H9 (cell line): ENCODE results near the gene TANGO6. TPM values are rescaled to one million over a fixed set of nuclear protein-coding genes. Genes with fewer than 3 reads are reported as not detected.

Experiments used
- DNase-seq: peaks from one replicate; pipeline ENCODE4 v3.0.0-alpha.2; 2017
- H2AFZ ChIP-seq: one replicate; pipeline ENCODE4 v1.6.1; 2013; ENCODE audit warnings: mild to moderate bottlenecking, low read length, control low read depth, moderate library complexity
- H2AK5ac ChIP-seq: 2 replicates; pipeline ENCODE4 v1.6.1; 2013; ENCODE audit warnings: low read length, control low read depth, mixed read lengths; ENCODE audit not compliant: insufficient read length
- H2BK120ac ChIP-seq: one replicate; pipeline ENCODE4 v1.6.1; 2013; ENCODE audit warnings: low read depth, mild to moderate bottlenecking, low read length, control low read depth, inconsistent platforms; ENCODE audit not compliant: poor library complexity, severe bottlenecking
- H2BK12ac ChIP-seq: 2 replicates; pipeline ENCODE4 v1.6.1; 2013; ENCODE audit warnings: low read length, control low read depth, mixed read lengths, low read depth; ENCODE audit not compliant: insufficient read length
- H2BK15ac ChIP-seq: 2 replicates; pipeline ENCODE4 v1.6.1; 2013; ENCODE audit warnings: low read depth, low read length, control low read depth
- H2BK20ac ChIP-seq: one replicate; pipeline ENCODE4 v1.6.1; 2013; ENCODE audit warnings: low read depth, mild to moderate bottlenecking, low read length, control low read depth, inconsistent platforms; ENCODE audit not compliant: poor library complexity, severe bottlenecking
- H2BK5ac ChIP-seq: 2 replicates; pipeline ENCODE4 v1.6.1; 2013; ENCODE audit warnings: low read length, control low read depth, mixed read lengths; ENCODE audit not compliant: insufficient read length
- H3K14ac ChIP-seq: 2 replicates; pipeline ENCODE4 v1.6.1; 2013; ENCODE audit warnings: low read length, control low read depth; ENCODE audit not compliant: insufficient read depth
- H3K18ac ChIP-seq: 2 replicates; pipeline ENCODE4 v1.6.1; 2013; ENCODE audit warnings: low read depth, mild to moderate bottlenecking, mixed read lengths, low read length, control low read depth; ENCODE audit not compliant: insufficient read length
- H3K23ac ChIP-seq: 2 replicates; pipeline ENCODE4 v1.6.1; 2013; ENCODE audit warnings: low read length, control low read depth, mixed read lengths, low read depth; ENCODE audit not compliant: insufficient read length
- H3K23me2 ChIP-seq: 2 replicates; pipeline ENCODE4 v1.6.1; 2013; ENCODE audit warnings: low read depth, mild to moderate bottlenecking, mixed read lengths, low read length, control low read depth; ENCODE audit not compliant: insufficient read length, poor library complexity, severe bottlenecking
- H3K27ac ChIP-seq: 2 replicates; pipeline ENCODE4 v1.5.1; 2013; ENCODE audit warnings: low read length, control low read depth, mixed read lengths, low read depth; ENCODE audit not compliant: insufficient read length
- H3K27me3 ChIP-seq: 2 replicates; pipeline ENCODE4 v1.6.1; 2013; ENCODE audit warnings: low read length, control low read depth, inconsistent platforms; ENCODE audit not compliant: insufficient read depth
- H3K4ac ChIP-seq: 2 replicates; pipeline ENCODE4 v1.6.1; 2013; ENCODE audit warnings: low read depth, mild to moderate bottlenecking, control low read depth, inconsistent platforms, low read length, moderate library complexity
- H3K4me1 ChIP-seq: 2 replicates; pipeline ENCODE4 v1.6.1; 2013; ENCODE audit warnings: low read length, control low read depth, inconsistent platforms; ENCODE audit not compliant: insufficient read depth
- H3K4me2 ChIP-seq: 2 replicates; pipeline ENCODE4 v1.6.1; 2013; ENCODE audit warnings: low read length, control low read depth, mixed read lengths; ENCODE audit not compliant: insufficient read length, insufficient read depth
- H3K56ac ChIP-seq: 2 replicates; pipeline ENCODE4 v1.6.1; 2013; ENCODE audit warnings: low read depth, mild to moderate bottlenecking, mixed read lengths, low read length, control low read depth; ENCODE audit not compliant: insufficient read length
- H3K79me1 ChIP-seq: 2 replicates; pipeline ENCODE4 v1.6.1; 2013; ENCODE audit warnings: low read depth, mild to moderate bottlenecking, moderate library complexity, low read length, control low read depth, inconsistent platforms; ENCODE audit not compliant: insufficient read depth, poor library complexity, severe bottlenecking
- H3K79me2 ChIP-seq: 2 replicates; pipeline ENCODE4 v1.6.1; 2013; ENCODE audit warnings: low read length, control low read depth, inconsistent platforms; ENCODE audit not compliant: insufficient read depth
- H3K9ac ChIP-seq: 2 replicates; pipeline ENCODE4 v1.6.1; 2013; ENCODE audit warnings: low read length, control low read depth, mixed read lengths; ENCODE audit not compliant: insufficient read length; ENCODE audit errors: extremely low read depth
- H3K9me3 ChIP-seq: one replicate; pipeline ENCODE4 v1.6.1; 2013; ENCODE audit warnings: low read depth, low read length, inconsistent platforms; ENCODE audit not compliant: control insufficient read depth
- H3T11ph ChIP-seq: one replicate; pipeline ENCODE4 v1.6.1; 2013; ENCODE audit warnings: mild to moderate bottlenecking, low read length, control low read depth, inconsistent platforms
- H4K20me1 ChIP-seq: one replicate; pipeline ENCODE4 v1.6.1; 2013; ENCODE audit not compliant: control insufficient read depth, insufficient read length, insufficient read depth
- H4K5ac ChIP-seq: 2 replicates; pipeline ENCODE4 v1.6.1; 2013; ENCODE audit warnings: low read depth, mild to moderate bottlenecking, mixed read lengths, low read length, control low read depth; ENCODE audit not compliant: insufficient read length
- H4K8ac ChIP-seq: replicated peaks from 2 replicates; pipeline ENCODE4 v1.6.1; 2013; ENCODE audit warnings: low read length, control low read depth, mixed read lengths, low read depth; ENCODE audit not compliant: insufficient read length
- H4K91ac ChIP-seq: 2 replicates; pipeline ENCODE4 v1.6.1; 2013; ENCODE audit warnings: low read depth, mild to moderate bottlenecking, moderate library complexity, mixed read lengths, low read length, control low read depth; ENCODE audit not compliant: insufficient read length
- H3K27ac Mint-ChIP-seq, 3 experiments: 2 replicates in 2 of 3; 3 replicates in 1 of 3; pipeline ENCODE4 v1.8.0; 2020 to 2021; ENCODE audit warnings: mixed read lengths in 3 of 3, mild to moderate bottlenecking in 1 of 3, moderate library complexity in 1 of 3
- H3K27me3 Mint-ChIP-seq: 2 replicates; pipeline ENCODE4 v1.8.0; 2021; ENCODE audit warnings: low read depth, mild to moderate bottlenecking, moderate library complexity, mixed read lengths
- H3K36me3 Mint-ChIP-seq, 3 experiments: 2 replicates in 2 of 3; 3 replicates in 1 of 3; pipeline ENCODE4 v1.8.0; 2020 to 2021; ENCODE audit warnings: low read depth in 3 of 3, mixed read lengths in 3 of 3; ENCODE audit not compliant: insufficient read depth in 1 of 3
- H3K4me1 Mint-ChIP-seq, 2 experiments: 2 replicates each; pipeline ENCODE4 v1.8.0; 2020; ENCODE audit warnings: mixed read lengths in 2 of 2
- H3K4me3 Mint-ChIP-seq, 2 experiments: 2 replicates in 1 of 2; 3 replicates in 1 of 2; pipeline ENCODE4 v1.8.0; 2020 to 2021; ENCODE audit warnings: mild to moderate bottlenecking in 2 of 2, mixed read lengths in 2 of 2, moderate library complexity in 1 of 2
- H3K9me3 Mint-ChIP-seq, 2 experiments: 2 replicates in 1 of 2; 3 replicates in 1 of 2; pipeline ENCODE4 v1.8.0; 2020; ENCODE audit warnings: mild to moderate bottlenecking in 2 of 2, mixed read lengths in 2 of 2, moderate library complexity in 1 of 2
- WGBS: extraction: QIAGEN DNeasy Blood & Tissue Kit; methylation state at CpG from one replicate; pipeline ENCODE4 v1.1.7; 2013; ENCODE audit warnings: missing lambda C conversion rate, low lambda C conversion rate, mixed read lengths; ENCODE audit not compliant: insufficient read length; ENCODE audit errors: extremely low coverage; 5-methylcytosine and 5-hydroxymethylcytosine counted together
- total RNA-seq: library from RNA; stranded (reverse); gene quantifications from 2 replicates; pipeline ENCODE4 v1.2.1, GENCODE V29; 2021
- TF ChIP-seq, protein P1 (sequence below): fragments of 200-600 bp; sonication (generic); conservative IDR thresholded peaks from 3 replicates; pipeline ENCODE4 v1.8.0; 2021; ENCODE audit warnings: antibody characterized with exemption, mild to moderate bottlenecking

TANGO6 gene
- total RNA-seq, 1 experiment from 2014 or later: 12.0 TPM

DNA sequence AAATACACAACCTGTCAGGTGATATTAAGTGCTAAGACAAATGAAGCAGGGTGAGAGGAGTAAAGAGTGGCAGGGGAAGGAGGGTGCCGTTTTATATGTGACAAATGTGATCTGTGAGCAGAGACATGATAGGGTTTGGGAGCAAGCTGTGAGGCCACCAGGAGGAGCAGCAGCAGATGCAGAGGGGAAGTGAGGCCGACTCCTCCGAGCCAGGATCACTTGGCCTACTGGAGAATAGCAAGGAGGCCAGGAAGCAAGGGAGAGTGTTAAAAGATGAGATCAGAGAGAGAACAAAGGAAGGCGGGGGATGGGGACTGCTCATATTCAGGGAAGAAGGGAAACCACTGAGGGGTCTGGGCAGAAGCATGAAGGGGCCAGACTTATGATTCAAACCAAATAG is 129.4 kb downstream of the TANGO6 start:
- TF ChIP-seq, protein P1, sequence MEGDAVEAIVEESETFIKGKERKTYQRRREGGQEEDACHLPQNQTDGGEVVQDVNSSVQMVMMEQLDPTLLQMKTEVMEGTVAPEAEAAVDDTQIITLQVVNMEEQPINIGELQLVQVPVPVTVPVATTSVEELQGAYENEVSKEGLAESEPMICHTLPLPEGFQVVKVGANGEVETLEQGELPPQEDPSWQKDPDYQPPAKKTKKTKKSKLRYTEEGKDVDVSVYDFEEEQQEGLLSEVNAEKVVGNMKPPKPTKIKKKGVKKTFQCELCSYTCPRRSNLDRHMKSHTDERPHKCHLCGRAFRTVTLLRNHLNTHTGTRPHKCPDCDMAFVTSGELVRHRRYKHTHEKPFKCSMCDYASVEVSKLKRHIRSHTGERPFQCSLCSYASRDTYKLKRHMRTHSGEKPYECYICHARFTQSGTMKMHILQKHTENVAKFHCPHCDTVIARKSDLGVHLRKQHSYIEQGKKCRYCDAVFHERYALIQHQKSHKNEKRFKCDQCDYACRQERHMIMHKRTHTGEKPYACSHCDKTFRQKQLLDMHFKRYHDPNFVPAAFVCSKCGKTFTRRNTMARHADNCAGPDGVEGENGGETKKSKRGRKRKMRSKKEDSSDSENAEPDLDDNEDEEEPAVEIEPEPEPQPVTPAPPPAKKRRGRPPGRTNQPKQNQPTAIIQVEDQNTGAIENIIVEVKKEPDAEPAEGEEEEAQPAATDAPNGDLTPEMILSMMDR: peak; percentile 60; the same call in 2 of the 3 replicates

More for the DNA sequence above, 129.4 kb downstream of the TANGO6 start:
- peaks cover 3 to 19% (median 14%) of the 10 kb centered on the region in 3 experiments; a peak in 6 of 7 replicates for H3K36me3 Mint-ChIP-seq
- no peak overlapping the region for H3K4ac ChIP-seq
- H3K9me3 Mint-ChIP-seq: no peaks in the 10 kb centered on the region
- no peak overlapping the region for H2BK120ac ChIP-seq
- H2BK20ac ChIP-seq: no peak overlapping the region
- no CpG with 5 or more reads among the region's 4 CpGs for WGBS
- no peak overlapping the region for H4K91ac ChIP-seq
- H3T11ph ChIP-seq: no peak overlapping the region
- peaks cover 25 to 32% of the 10 kb centered on the region in 2 experiments for H3K4me1 Mint-ChIP-seq
- H3K18ac ChIP-seq: no peak overlapping the region
- no peak overlapping the region for H2BK12ac ChIP-seq
- no peak overlapping the region for H4K8ac ChIP-seq
- H3K4me2 ChIP-seq: peak overlapping the region; percentile 9
- H3K9ac ChIP-seq: no peak overlapping the region
- H3K23ac ChIP-seq: no peak overlapping the region
- no peaks in the 10 kb centered on the region for H3K9me3 ChIP-seq
- H3K79me1 ChIP-seq: no peaks in the 10 kb centered on the region
- no peaks in the 10 kb centered on the region for H4K20me1 ChIP-seq
- no peak overlapping the region for H2BK15ac ChIP-seq
- H3K27me3 ChIP-seq: no peaks in the 10 kb centered on the region
- H2AFZ ChIP-seq: no peak overlapping the region
- no peak overlapping the region for H2BK5ac ChIP-seq
- peaks cover 2% of the 10 kb centered on the region; the same call in 1 of the 2 replicates for H3K4me1 ChIP-seq
- no peak overlapping the region for H2AK5ac ChIP-seq
- no peak overlapping the region for H4K5ac ChIP-seq
- peak overlapping the region; percentile 73 to 93 (median 84) for H3K27ac Mint-ChIP-seq
- H3K27me3 Mint-ChIP-seq: no peaks in the 10 kb centered on the region
- no peak overlapping the region for H3K56ac ChIP-seq
- no peak overlapping the region for H3K14ac ChIP-seq
- H3K4me3 Mint-ChIP-seq: peak overlapping the region in 1 of 2 experiments; percentile 50; a peak in 2 of 5 replicates
- H3K79me2 ChIP-seq: no peaks in the 10 kb centered on the region
- H3K27ac ChIP-seq: no peak overlapping the region
- H3K23me2 ChIP-seq: no peaks in the 10 kb centered on the region
- DNase-seq: peak; percentile 89
